ENCODE measurements around the gene OSBPL6. TPM values are rescaled to one million over a fixed set of nuclear protein-coding genes. Genes with fewer than 3 reads are reported as not detected.
A peak's percentile ranks its signal among the peaks of the same experiment; 100 is the strongest.

The OSBPL6 gene
- total RNA-seq, 2 experiments from 2014 or later, result 2.5 to 3.3 TPM

GRCh38 chr2:178452334-178452733 lies 258.0 kb downstream of the OSBPL6 start:
- Mint-ChIP-seq H3K4me3 (no peak overlapping the region), H3K27ac (peak overlapping the region; percentile 60), H3K27me3 (no peaks in the 10 kb centered on the region), H3K36me3 (ENCODE audit: low read depth) (peaks cover 18% of the 10 kb centered on the region), H3K9me3 (ENCODE audit: low read depth) (no peaks in the 10 kb centered on the region), H3K4me1 (peaks cover 27% of the 10 kb centered on the region)
- intact Hi-C loops (cut with DNase I, micrococcal nuclease), result no loop called here
- ChIA-PET CTCF (no interaction called here), POLR2A (no interaction called here)
- DNase-seq (no peak), ATAC-seq (no peak)

Other genes with a start within 250 kb of the OSBPL6 start
- gene PDE11A, start 121.7 kb upstream of the OSBPL6 start, total RNA-seq, result under 1 TPM in 1 of 2 experiments, not detected in 1; 0.12 TPM
- gene RBM45, start 82.1 kb upstream of the OSBPL6 start, total RNA-seq, result 10 to 100 TPM in 1 of 2 experiments, 1 to 10 TPM in 1; 10.0 to 12.9 TPM